HEK293 (cell line): ENCODE data around the gene LAX1.

Experiments
- GLIS1 ChIP-seq: fragments of 450-650 bp; formaldehyde crosslinking; IDR thresholded peaks from 2 replicates; pipeline ENCODE4 v1.5.1; 2016; ENCODE audit warnings: missing biosample characterization, missing genetic modification characterization
- RBAK ChIP-seq: fragments of 450-650 bp; formaldehyde crosslinking; IDR thresholded peaks from 2 replicates; pipeline ENCODE4 v1.5.1; 2016; ENCODE audit warnings: missing biosample characterization, missing genetic modification characterization
- REPIN1 ChIP-seq: fragments of 450-650 bp; formaldehyde crosslinking; IDR thresholded peaks from 2 replicates; pipeline ENCODE4 v1.5.1; 2017; ENCODE audit warnings: missing biosample characterization, missing genetic modification characterization, low read depth
- REST ChIP-seq: fragments of 450-650 bp; formaldehyde crosslinking; IDR thresholded peaks from 2 replicates; pipeline ENCODE4 v1.5.1; 2016; ENCODE audit warnings: missing biosample characterization, missing genetic modification characterization
- TCF7L2 ChIP-seq: IDR thresholded peaks from 2 replicates; pipeline ENCODE4 v1.6.1; 2011; ENCODE audit warnings: low read depth, mild to moderate bottlenecking, inconsistent platforms, low read length, moderate library complexity, borderline replicate concordance
- ZNF138 ChIP-seq: fragments of 450-650 bp; formaldehyde crosslinking; IDR thresholded peaks from 2 replicates; pipeline ENCODE4 v1.5.1; 2016; ENCODE audit warnings: missing biosample characterization, missing genetic modification characterization, borderline replicate concordance
- ZNF510 ChIP-seq: fragments of 450-650 bp; formaldehyde crosslinking; IDR thresholded peaks from 2 replicates; pipeline ENCODE4 v1.5.1; 2018; ENCODE audit warnings: mild to moderate bottlenecking, missing genetic modification characterization, missing biosample characterization; ENCODE audit not compliant: insufficient replicate concordance
- ZNF571 ChIP-seq: fragments of 450-650 bp; formaldehyde crosslinking; IDR thresholded peaks from 2 replicates; pipeline ENCODE4 v1.5.0; 2017; ENCODE audit warnings: missing biosample characterization, missing genetic modification characterization
- ZNF610 ChIP-seq: fragments of 450-650 bp; formaldehyde crosslinking; IDR thresholded peaks from 2 replicates; pipeline ENCODE4 v1.5.1; 2016; ENCODE audit warnings: missing biosample characterization, missing genetic modification characterization, borderline replicate concordance
- ZNF768 ChIP-seq: fragments of 450-650 bp; formaldehyde crosslinking; IDR thresholded peaks from 2 replicates; pipeline ENCODE4 v1.5.1; 2018; ENCODE audit warnings: missing biosample characterization, mild to moderate bottlenecking, missing genetic modification characterization
- ZNF777 ChIP-seq: fragments of 450-650 bp; formaldehyde crosslinking; IDR thresholded peaks from 2 replicates; pipeline ENCODE4 v1.5.1; 2017; ENCODE audit warnings: missing biosample characterization, missing genetic modification characterization, borderline replicate concordance
- ZSCAN16 ChIP-seq: fragments of 450-650 bp; formaldehyde crosslinking; IDR thresholded peaks from 2 replicates; pipeline ENCODE4 v1.5.1; 2016; ENCODE audit warnings: missing biosample characterization, missing genetic modification characterization
- TF ChIP-seq, protein P1 (sequence below): fragments of 450-650 bp; formaldehyde crosslinking; IDR thresholded peaks from 2 replicates; pipeline ENCODE4 v1.5.1; 2016; ENCODE audit warnings: missing biosample characterization, missing genetic modification characterization
- TF ChIP-seq, protein P2 (sequence below): IDR thresholded peaks from 2 replicates; pipeline ENCODE4 v1.6.1; 2011; ENCODE audit warnings: mild to moderate bottlenecking, low read depth, low read length, borderline replicate concordance

- no peak for TF ChIP-seq ZNF777
- TF ChIP-seq ZNF138 (tag by site-specific recombination), result no peak
- no peak for TF ChIP-seq ZSCAN16 (tag by site-specific recombination)
- no peak for TF ChIP-seq REST (tag by site-specific recombination)
- TF ChIP-seq, protein P1, sequence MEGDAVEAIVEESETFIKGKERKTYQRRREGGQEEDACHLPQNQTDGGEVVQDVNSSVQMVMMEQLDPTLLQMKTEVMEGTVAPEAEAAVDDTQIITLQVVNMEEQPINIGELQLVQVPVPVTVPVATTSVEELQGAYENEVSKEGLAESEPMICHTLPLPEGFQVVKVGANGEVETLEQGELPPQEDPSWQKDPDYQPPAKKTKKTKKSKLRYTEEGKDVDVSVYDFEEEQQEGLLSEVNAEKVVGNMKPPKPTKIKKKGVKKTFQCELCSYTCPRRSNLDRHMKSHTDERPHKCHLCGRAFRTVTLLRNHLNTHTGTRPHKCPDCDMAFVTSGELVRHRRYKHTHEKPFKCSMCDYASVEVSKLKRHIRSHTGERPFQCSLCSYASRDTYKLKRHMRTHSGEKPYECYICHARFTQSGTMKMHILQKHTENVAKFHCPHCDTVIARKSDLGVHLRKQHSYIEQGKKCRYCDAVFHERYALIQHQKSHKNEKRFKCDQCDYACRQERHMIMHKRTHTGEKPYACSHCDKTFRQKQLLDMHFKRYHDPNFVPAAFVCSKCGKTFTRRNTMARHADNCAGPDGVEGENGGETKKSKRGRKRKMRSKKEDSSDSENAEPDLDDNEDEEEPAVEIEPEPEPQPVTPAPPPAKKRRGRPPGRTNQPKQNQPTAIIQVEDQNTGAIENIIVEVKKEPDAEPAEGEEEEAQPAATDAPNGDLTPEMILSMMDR (tag by site-specific recombination), result no peak
- TF ChIP-seq ZNF768, result no peak
- TF ChIP-seq ZNF610 (tag by site-specific recombination), result no peak
- no peak for TF ChIP-seq TCF7L2
- TF ChIP-seq GLIS1 (tag by site-specific recombination), result no peak
- no peak for TF ChIP-seq REPIN1 (tag by site-specific recombination)
- no peak for TF ChIP-seq RBAK (tag by site-specific recombination)
- TF ChIP-seq, protein P2, sequence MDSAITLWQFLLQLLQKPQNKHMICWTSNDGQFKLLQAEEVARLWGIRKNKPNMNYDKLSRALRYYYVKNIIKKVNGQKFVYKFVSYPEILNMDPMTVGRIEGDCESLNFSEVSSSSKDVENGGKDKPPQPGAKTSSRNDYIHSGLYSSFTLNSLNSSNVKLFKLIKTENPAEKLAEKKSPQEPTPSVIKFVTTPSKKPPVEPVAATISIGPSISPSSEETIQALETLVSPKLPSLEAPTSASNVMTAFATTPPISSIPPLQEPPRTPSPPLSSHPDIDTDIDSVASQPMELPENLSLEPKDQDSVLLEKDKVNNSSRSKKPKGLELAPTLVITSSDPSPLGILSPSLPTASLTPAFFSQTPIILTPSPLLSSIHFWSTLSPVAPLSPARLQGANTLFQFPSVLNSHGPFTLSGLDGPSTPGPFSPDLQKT, result no peak
- TF ChIP-seq ZNF510 (tag by site-specific recombination), result no peak
- TF ChIP-seq ZNF571 (tag by site-specific recombination), result no peak
Observed at GRCh38 chr1:203799157-203799556, 34.2 kb downstream of the LAX1 start.
